Endodermal cell (in vitro differentiated cells): ENCODE results near the gene HOXA9. TPM values are rescaled to one million over a fixed set of nuclear protein-coding genes. Genes with fewer than 3 reads are reported as not detected.

ENCODE experiments used
- DNase-seq: peaks from one replicate; pipeline ENCODE4 v3.0.0-alpha.2; 2017
- H3K27ac ChIP-seq: 2 replicates; pipeline ENCODE4 v1.5.1; 2013; ENCODE audit warnings: mild to moderate bottlenecking, low read depth, low read length, moderate library complexity
- H3K27me3 ChIP-seq: 2 replicates; pipeline ENCODE4 v1.6.1; 2013; ENCODE audit warnings: mild to moderate bottlenecking, low read length, moderate library complexity; ENCODE audit not compliant: insufficient read depth, control insufficient read depth, poor library complexity, severe bottlenecking
- H3K36me3 ChIP-seq: 2 replicates; pipeline ENCODE4 v1.7.0; 2013; ENCODE audit warnings: mild to moderate bottlenecking, low read length, moderate library complexity; ENCODE audit not compliant: control insufficient read depth, insufficient read depth
- H3K4me1 ChIP-seq: one replicate; pipeline ENCODE4 v1.7.0; 2013; ENCODE audit warnings: low read length; ENCODE audit not compliant: control insufficient read depth, insufficient read depth
- H3K4me3 ChIP-seq: 2 replicates; pipeline ENCODE4 v1.5.1; 2013; ENCODE audit warnings: mild to moderate bottlenecking, low read length, moderate library complexity
- H3K9ac ChIP-seq: 2 replicates; pipeline ENCODE4 v1.6.1; 2013; ENCODE audit warnings: mild to moderate bottlenecking, low read length, moderate library complexity; ENCODE audit not compliant: poor library complexity, severe bottlenecking; ENCODE audit errors: extremely low read depth
- H3K9me3 ChIP-seq: 2 replicates; pipeline ENCODE4 v1.6.1; 2013; ENCODE audit warnings: mild to moderate bottlenecking, low read length, moderate library complexity; ENCODE audit not compliant: control insufficient read depth
- H3K27ac Mint-ChIP-seq: 2 replicates; pipeline ENCODE4 v1.8.0; 2020; ENCODE audit warnings: mixed read lengths
- H3K27me3 Mint-ChIP-seq: 2 replicates; pipeline ENCODE4 v1.8.0; 2021; ENCODE audit warnings: mild to moderate bottlenecking, mixed read lengths; ENCODE audit not compliant: insufficient read depth
- H3K36me3 Mint-ChIP-seq: 2 replicates; pipeline ENCODE4 v1.8.0; 2020; ENCODE audit warnings: low read depth, mixed read lengths
- H3K4me1 Mint-ChIP-seq: 2 replicates; pipeline ENCODE4 v1.8.0; 2020; ENCODE audit warnings: mixed read lengths
- H3K4me3 Mint-ChIP-seq: 2 replicates; pipeline ENCODE4 v1.8.0; 2020; ENCODE audit warnings: mild to moderate bottlenecking, moderate library complexity, mixed read lengths
- H3K9me3 Mint-ChIP-seq: 2 replicates; pipeline ENCODE4 v1.8.0; 2020; ENCODE audit warnings: mild to moderate bottlenecking, mixed read lengths
- WGBS, 2 experiments: methylation state at CpG; one replicate each; pipeline versions ENCODE4 v1.1.5 to v1.1.7; 2013; ENCODE audit warnings: missing lambda C conversion rate in 2 of 2, mixed read lengths in 1 of 2; ENCODE audit not compliant: insufficient coverage in 1 of 2, insufficient read length in 1 of 2; 5-methylcytosine and 5-hydroxymethylcytosine counted together
- total RNA-seq, 2 donors: library from RNA; stranded (reverse); fragmentation: NEBNext Ultra II Directional in 1 of 2; extraction: Animal tissue kit (Norgen Biotek cat#: 25700) in 1 of 2; gene quantifications; 2 replicates in 1 of 2; 3 replicates in 1 of 2; pipeline ENCODE4 v1.2.1, GENCODE V29; 2021
- TF ChIP-seq, protein P1 (sequence below): fragments of 200-600 bp; sonication (generic); conservative IDR thresholded peaks from 2 replicates; pipeline ENCODE4 v1.5.0; 2021; ENCODE audit warnings: antibody characterized with exemption, mild to moderate bottlenecking

Gene HOXA9
- total RNA-seq, 2 donors from 2014 or later, result not detected

DNA sequence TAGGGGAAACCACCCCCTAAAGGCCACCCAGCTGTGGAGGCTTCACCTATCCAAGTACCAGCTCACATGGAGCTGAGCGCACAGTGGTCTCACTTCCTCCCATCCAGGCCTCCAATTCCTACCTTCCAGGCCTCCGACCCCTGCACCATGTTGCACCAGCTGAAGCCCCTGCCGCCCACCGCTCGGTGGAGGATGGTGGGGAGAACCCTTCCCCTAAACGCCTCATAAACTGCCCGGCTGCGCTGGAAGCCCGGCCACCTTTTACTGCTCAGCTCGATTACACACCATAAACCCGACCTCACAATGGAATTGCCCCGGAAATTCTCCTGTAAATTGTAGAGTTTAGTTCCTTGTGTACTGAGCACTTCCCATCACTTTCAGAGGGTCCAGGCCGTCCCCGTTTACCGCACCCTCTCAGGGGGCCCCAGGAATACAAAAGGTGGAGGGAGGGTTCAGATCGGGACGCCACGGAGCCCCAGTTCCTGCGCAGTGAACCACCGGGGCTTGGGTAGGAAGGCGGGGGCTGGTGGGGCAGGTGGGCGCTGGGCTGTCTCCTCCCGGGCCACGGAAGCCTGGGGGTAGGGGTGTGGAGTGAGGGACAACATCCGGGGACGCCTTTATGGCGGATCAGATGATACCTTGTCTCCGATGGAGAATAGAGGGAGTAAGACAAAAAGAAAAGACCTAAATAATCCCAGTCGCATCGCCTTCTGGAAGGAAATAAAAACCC, 7.5 kb downstream of the HOXA9 start:
- 39 to 49% methylated on average over 19 to 29 of the region's 30 CpGs for WGBS, 2 experiments
- peaks cover 38% of the 10 kb centered on the region for H3K9me3 ChIP-seq
- peaks cover 99% of the 10 kb centered on the region for H3K27me3 Mint-ChIP-seq
- H3K27ac ChIP-seq, result no peak overlapping the region
- peak; percentile 44 for DNase-seq
- H3K9me3 Mint-ChIP-seq, result peaks cover 43% of the 10 kb centered on the region
- H3K9ac ChIP-seq, result no peak overlapping the region
- TF ChIP-seq, protein P1, sequence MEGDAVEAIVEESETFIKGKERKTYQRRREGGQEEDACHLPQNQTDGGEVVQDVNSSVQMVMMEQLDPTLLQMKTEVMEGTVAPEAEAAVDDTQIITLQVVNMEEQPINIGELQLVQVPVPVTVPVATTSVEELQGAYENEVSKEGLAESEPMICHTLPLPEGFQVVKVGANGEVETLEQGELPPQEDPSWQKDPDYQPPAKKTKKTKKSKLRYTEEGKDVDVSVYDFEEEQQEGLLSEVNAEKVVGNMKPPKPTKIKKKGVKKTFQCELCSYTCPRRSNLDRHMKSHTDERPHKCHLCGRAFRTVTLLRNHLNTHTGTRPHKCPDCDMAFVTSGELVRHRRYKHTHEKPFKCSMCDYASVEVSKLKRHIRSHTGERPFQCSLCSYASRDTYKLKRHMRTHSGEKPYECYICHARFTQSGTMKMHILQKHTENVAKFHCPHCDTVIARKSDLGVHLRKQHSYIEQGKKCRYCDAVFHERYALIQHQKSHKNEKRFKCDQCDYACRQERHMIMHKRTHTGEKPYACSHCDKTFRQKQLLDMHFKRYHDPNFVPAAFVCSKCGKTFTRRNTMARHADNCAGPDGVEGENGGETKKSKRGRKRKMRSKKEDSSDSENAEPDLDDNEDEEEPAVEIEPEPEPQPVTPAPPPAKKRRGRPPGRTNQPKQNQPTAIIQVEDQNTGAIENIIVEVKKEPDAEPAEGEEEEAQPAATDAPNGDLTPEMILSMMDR, result no peak
- H3K4me1 Mint-ChIP-seq, result no peaks in the 10 kb centered on the region
- H3K4me3 ChIP-seq, result no peak overlapping the region
- H3K27me3 ChIP-seq, result peaks cover 100% of the 10 kb centered on the region
- no peaks in the 10 kb centered on the region for H3K36me3 ChIP-seq
- H3K36me3 Mint-ChIP-seq, result peaks cover 2% of the 10 kb centered on the region
- no peaks in the 10 kb centered on the region for H3K4me1 ChIP-seq
- H3K4me3 Mint-ChIP-seq, result no peak overlapping the region
- no peak overlapping the region for H3K27ac Mint-ChIP-seq

DNA sequence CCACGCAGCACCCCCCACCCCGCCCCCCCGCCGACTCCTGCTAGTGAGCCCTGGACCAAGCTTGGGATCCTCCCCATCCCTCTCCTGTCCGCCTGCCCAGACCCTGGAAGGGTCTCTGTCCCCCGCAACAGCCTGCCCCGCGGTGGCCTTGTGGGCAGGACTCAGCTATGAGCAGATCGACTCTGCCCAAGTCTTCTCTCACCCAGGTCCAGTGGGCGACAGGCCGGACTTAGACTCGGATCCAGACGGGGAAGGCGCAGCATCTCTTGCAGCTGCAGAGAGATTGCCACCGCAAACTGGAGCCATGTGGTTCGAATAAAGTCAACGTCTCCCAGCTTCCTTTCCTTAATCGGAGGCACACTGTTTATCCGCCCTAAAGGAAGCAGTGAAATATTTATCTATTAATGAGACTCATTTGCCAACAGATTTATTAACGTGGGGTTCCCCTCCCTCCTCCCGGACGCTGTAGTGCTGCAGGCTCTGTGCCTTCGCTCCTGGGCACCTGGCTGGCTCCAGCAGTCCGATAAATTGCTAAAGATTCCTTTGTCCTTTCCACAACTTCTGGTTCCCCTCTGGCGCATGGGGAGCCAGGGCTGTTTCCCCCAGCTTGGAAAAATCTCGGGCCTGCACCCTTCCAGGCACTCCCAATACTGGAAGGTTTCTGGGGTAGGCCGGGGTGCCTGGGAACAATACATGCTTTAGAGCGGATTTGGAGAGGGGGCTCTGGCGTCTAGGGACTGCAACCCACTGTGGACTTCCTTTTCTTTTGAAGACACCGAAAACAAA, 8.2 kb downstream of the HOXA9 start:
- no peak overlapping the region for H3K27ac ChIP-seq
- no peak overlapping the region for H3K4me3 ChIP-seq
- H3K9ac ChIP-seq, result no peak overlapping the region
- H3K36me3 ChIP-seq, result no peaks in the 10 kb centered on the region
- H3K4me1 Mint-ChIP-seq, result no peaks in the 10 kb centered on the region
- 36 to 47% methylated on average over 6 to 30 of the region's 30 CpGs for WGBS, 2 experiments
- peaks cover 2% of the 10 kb centered on the region for H3K36me3 Mint-ChIP-seq
- no peaks in the 10 kb centered on the region for H3K4me1 ChIP-seq
- peaks cover 43% of the 10 kb centered on the region for H3K9me3 Mint-ChIP-seq
- peak; percentile 31 for DNase-seq
- no peak overlapping the region for H3K27ac Mint-ChIP-seq
- peaks cover 100% of the 10 kb centered on the region for H3K27me3 ChIP-seq
- no peak overlapping the region for H3K4me3 Mint-ChIP-seq
- peaks cover 38% of the 10 kb centered on the region for H3K9me3 ChIP-seq
- H3K27me3 Mint-ChIP-seq, result peaks cover 99% of the 10 kb centered on the region
- TF ChIP-seq, protein P1, result no peak

DNA sequence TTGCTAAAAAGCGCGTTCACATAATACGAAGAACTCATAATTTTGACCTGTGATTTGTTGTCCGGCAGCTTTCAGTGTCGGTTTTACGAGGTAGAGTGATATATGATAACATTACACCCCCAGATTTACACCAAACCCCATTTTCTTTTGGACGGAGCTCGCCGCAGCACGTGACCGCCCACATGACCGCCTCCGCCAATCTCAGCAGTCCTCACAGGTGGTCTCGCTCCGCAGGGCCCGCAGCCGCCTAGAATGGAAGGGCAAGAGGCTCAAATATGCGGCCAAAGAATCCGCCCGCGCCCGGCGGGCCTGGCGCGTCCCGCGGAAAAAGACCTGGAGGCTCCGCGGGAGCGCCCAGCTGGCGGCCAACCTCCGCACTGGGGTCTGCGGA, 8.8 kb downstream of the HOXA9 start, which contains the start of gene HOXA7:
HOXA7 (minus strand) TSS at position 168 of the 391 bp plus-strand sequence; CDS start at position 38, 130 bp downstream.
- Histone ChIP-seq H3K4me3 (peak within 1 kb of the TSS; percentile 62), H3K4me1 (no peaks in the 10 kb centered on the region), H3K27ac (no peak within 1 kb of the TSS), H3K9me3 (peaks cover 38% of the 10 kb centered on the region), H3K9ac (no peak within 1 kb of the TSS), H3K36me3 (no peaks in the 10 kb centered on the region), H3K27me3 (peaks cover 100% of the 10 kb centered on the region)
- TF ChIP-seq, protein P1, result no peak
- Mint-ChIP-seq H3K4me1 (no peaks in the 10 kb centered on the region), H3K27me3 (peaks cover 99% of the 10 kb centered on the region), H3K27ac (no peak within 1 kb of the TSS), H3K4me3 (peak within 1 kb of the TSS; percentile 46), H3K9me3 (peaks cover 43% of the 10 kb centered on the region), H3K36me3 (peaks cover 2% of the 10 kb centered on the region)
- WGBS, 2 experiments, result 0 to 12% methylated on average over 5 to 31 of the region's 33 CpGs
- peak; percentile 90 for DNase-seq
